ENCODE data around the gene TTC6.

TTC6 gene

DNA sequence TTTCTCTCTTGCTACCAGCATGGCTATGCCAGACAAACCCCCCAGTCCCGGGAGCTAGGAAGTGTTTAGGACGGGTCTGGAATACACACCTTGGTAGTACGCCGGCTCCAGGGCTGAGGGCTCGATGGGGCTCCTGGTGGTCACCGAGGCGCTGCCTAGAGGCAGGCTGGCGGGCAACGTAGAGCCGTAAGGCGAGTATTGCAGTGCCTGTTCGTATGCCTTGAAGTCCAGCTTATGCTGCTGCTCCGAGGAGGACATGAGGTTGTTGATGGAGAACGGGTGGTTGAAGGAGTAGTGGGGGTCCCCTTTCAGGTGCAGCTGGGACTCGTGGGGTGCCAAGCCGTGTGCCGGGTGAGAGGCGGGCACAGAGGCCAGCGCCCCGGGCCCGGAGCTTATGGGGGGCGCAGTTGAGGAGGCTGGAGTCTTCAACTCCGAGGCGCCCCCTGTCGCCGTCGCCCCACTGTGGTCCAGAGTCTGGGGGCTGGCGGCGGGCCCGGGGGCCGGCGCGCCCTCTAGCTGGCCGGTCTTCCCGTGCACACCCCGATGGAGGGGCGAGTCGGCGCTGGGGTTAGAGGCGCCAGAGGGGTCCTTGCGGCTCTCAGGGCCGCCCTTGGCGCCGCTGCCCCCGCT lies 4.0 kb upstream of the TTC6 start:
- TF ChIP-seq, protein P1, sequence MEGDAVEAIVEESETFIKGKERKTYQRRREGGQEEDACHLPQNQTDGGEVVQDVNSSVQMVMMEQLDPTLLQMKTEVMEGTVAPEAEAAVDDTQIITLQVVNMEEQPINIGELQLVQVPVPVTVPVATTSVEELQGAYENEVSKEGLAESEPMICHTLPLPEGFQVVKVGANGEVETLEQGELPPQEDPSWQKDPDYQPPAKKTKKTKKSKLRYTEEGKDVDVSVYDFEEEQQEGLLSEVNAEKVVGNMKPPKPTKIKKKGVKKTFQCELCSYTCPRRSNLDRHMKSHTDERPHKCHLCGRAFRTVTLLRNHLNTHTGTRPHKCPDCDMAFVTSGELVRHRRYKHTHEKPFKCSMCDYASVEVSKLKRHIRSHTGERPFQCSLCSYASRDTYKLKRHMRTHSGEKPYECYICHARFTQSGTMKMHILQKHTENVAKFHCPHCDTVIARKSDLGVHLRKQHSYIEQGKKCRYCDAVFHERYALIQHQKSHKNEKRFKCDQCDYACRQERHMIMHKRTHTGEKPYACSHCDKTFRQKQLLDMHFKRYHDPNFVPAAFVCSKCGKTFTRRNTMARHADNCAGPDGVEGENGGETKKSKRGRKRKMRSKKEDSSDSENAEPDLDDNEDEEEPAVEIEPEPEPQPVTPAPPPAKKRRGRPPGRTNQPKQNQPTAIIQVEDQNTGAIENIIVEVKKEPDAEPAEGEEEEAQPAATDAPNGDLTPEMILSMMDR (IDR thresholded peaks at IDR 0.05; ENCODE audit: low read depth, low read length, missing control alignments): peak; percentile 5
- H3K27ac ChIP-seq: no peak overlapping the region
- in situ Hi-C loops (cut with HindIII; ENCODE audit: low pct_ligation_motif_present, low sequenced_read_pairs): no loop called here
- peaks cover 79% of the 10 kb centered on the region for H3K27me3 ChIP-seq (replicated peaks)
- no peak overlapping the region for H3K4me3 ChIP-seq (ENCODE audit: low read depth, low read length)
- no peak for DNase-seq
- no peaks in the 10 kb centered on the region for H3K36me3 ChIP-seq (replicated peaks)

DNA sequence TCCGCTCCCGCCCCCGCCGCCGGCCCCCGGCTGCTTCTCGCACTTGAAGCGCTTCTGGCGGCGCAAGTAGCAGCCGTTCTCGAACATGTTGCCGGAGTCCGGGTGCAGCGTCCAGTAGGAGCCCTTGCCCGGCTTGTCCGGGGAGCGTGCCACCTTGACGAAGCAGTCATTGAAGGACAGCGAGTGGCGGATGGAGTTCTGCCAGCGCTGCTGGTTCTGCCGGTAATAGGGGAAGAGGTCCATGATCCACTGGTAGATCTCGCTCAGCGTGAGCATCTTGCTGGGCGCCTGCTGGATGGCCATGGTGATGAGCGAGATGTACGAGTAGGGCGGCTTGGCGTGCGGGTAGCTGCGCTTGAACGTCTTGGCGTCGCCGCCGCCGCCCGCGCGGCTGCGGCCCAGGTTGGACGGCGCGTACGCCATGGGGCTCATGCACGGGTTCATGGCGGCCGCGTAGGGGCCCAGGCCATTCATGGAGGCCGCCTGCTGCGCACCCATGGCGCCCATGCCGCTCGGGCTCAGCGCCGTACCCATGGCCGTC lies 3.4 kb upstream of the TTC6 start:
- no peak overlapping the region for H3K4me3 ChIP-seq (ENCODE audit: low read depth, low read length)
- H3K27ac ChIP-seq: no peak overlapping the region
- DNase-seq: no peak
- in situ Hi-C loops (cut with HindIII; ENCODE audit: low pct_ligation_motif_present, low sequenced_read_pairs): no loop called here
- H3K36me3 ChIP-seq (replicated peaks): no peaks in the 10 kb centered on the region
- TF ChIP-seq, protein P1 (IDR thresholded peaks at IDR 0.05; ENCODE audit: low read depth, low read length, missing control alignments): no peak
- peaks cover 79% of the 10 kb centered on the region for H3K27me3 ChIP-seq (replicated peaks)

DNA sequence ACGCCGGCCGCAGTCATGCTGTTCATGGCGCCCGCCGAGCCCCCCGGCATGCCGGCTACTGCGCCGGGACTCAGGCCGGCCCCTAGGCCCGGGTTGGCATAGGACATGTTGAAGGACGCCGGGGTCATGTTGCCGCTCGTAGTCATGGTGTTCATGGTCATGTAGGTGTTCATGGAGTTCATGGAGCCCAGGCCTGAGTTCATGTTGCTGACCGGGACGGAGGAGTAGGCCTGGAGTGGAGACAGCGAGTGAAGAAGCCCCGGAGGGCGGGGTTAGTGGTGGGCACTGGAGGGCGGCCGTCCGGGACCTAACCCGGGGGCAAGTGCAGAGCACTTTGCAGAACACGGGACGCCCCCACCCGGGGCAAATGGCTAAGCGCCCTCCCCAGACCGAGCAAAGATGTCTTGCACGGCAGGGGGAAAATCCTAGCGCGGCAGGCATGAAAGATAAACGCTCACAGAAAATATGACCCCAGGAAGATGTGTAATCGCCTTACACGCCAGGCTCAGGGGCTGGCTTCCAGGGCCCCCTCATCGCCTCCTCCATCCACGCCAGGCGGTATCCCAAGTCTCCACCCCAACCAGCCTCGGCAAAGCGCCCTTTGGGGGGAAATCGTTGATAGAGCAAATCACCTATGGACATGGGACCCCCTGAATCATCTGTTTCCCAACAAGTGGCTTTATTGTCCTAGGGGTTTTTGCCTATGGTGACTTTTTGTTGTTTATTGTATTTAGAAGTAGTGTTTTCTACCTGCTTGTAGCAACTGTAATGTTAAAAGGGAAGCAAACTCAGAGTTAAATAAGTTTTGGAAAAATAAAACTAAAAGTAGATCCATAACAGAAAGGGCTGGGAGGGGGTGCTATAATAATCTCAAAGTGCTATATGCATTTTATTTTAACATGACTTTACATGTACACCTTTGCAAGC lies 2.7 kb upstream of the TTC6 start:
- TF ChIP-seq, protein P1 (IDR thresholded peaks at IDR 0.05; ENCODE audit: low read depth, low read length, missing control alignments): no peak
- Histone ChIP-seq H3K27me3 (replicated peaks) (peaks cover 80% of the 10 kb centered on the region), H3K36me3 (replicated peaks) (no peaks in the 10 kb centered on the region), H3K27ac (no peak overlapping the region), H3K4me3 (ENCODE audit: low read depth, low read length) (no peak overlapping the region)
- no peak for DNase-seq
- in situ Hi-C loops (cut with HindIII; ENCODE audit: low pct_ligation_motif_present, low sequenced_read_pairs): no loop called here

DNA sequence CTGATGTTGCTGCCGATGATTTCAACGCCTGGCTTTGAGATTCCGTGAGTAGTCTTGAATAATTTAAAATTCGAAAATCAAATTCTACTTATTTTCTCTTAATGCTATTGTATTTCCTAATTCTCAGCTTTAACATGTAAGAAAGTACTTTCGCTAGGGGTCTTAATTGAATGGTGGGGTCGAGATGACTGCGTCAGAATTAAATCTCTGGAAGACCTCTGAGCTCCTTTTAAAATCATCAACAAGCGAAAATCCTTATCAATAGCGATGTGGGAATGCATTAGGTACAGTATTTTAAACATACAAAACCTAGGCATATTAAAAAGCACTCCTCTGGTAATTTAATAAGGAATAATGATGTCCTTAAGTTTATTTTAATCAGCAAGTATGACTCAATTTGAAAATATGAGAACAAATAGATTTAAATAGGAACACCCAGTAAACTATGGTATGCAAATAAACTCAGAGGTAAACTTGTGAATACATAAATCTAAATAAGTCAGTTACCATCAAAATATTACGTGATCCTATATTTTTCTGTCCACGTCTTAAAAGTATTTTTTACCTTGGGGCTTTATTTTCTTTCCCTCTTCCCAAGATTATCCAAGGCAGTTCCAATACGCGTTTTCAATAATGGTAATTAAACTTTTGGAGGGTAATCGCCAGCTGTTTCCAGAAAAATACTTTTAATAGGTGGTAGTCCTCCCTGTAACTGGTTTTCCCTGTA lies 1.8 kb upstream of the TTC6 start:
- H3K4me3 ChIP-seq (ENCODE audit: low read depth, low read length): no peak overlapping the region
- in situ Hi-C loops (cut with HindIII; ENCODE audit: low pct_ligation_motif_present, low sequenced_read_pairs): no loop called here
- no peak overlapping the region for H3K27ac ChIP-seq
- H3K36me3 ChIP-seq (replicated peaks): no peaks in the 10 kb centered on the region
- TF ChIP-seq, protein P1 (IDR thresholded peaks at IDR 0.05; ENCODE audit: low read depth, low read length, missing control alignments): no peak
- no peak for DNase-seq
- peaks cover 81% of the 10 kb centered on the region for H3K27me3 ChIP-seq (replicated peaks)

DNA sequence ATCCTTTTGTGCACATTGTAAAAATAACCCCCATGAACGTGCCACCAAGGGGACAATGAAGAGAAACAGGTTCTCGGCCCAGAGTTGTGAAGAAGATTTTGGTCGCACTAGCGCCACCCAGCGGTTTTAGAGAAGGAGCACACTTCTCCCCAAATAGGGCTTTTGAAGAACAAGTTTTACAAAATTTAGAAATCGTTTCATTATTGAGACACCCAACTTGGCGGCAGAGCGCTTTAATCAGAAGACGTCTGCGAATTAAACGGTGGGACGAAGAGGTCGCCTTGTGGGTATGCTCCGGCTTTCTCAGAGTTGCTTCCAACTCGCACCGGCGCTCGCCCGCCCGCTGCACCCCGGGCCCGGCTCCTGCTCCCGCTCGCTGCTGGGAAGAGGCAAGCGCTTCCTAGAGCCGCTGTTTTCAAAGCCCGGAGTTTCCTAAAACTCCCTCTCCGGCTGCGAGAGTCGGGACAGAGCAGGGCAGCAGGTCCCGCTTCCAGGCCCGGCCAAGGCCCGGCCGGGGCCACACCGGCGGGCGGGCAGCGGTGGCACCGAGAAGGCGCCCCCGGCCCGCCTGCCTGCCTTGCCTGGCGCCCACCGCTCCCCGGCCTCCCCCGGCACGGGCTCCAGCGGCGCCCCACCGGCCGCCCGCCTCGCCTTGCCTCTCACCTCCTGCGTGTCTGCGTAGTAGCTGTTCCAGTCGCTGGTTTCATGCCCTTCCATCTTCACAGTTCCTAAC lies 1.0 kb upstream of the TTC6 start:
- no peak overlapping the region for H3K27ac ChIP-seq
- no peaks in the 10 kb centered on the region for H3K36me3 ChIP-seq (replicated peaks)
- in situ Hi-C loops (cut with HindIII; ENCODE audit: low pct_ligation_motif_present, low sequenced_read_pairs): no loop called here
- TF ChIP-seq, protein P1 (IDR thresholded peaks at IDR 0.05; ENCODE audit: low read depth, low read length, missing control alignments): peak; percentile 90
- DNase-seq: peak; percentile 57
- H3K27me3 ChIP-seq (replicated peaks): peaks cover 81% of the 10 kb centered on the region
- H3K4me3 ChIP-seq (ENCODE audit: low read depth, low read length): peak overlapping the region; percentile 50

Measured in brain microvascular endothelial cell (primary cell).